SK-N-SH treated with all-trans-retinoic acid at 6 μM for 48 hours (cell line): ENCODE measurements around the gene REV3L.

ENCODE experiments used
- ATAC-seq: fragments of 200-7000 bp; cut with Tn5 transposase; 3 replicates; pipeline ENCODE4 v1.9.1; 2020; ENCODE audit warnings: mild to moderate bottlenecking, moderate library complexity
- ARNTL ChIP-seq: fragments of 450-650 bp; formaldehyde crosslinking; IDR thresholded peaks from 2 replicates; pipeline ENCODE4 v1.5.0; 2020; ENCODE audit warnings: low read depth, mild to moderate bottlenecking, moderate library complexity, borderline replicate concordance
- BACH2 ChIP-seq: fragments of 250-450 bp; sonication (Bioruptor Pico); IDR thresholded peaks from 2 replicates; pipeline ENCODE4 v1.9.0; 2021; ENCODE audit warnings: mild to moderate bottlenecking, borderline replicate concordance
- CREB5 ChIP-seq: fragments of 250-450 bp; sonication (Bioruptor Pico); IDR thresholded peaks from 2 replicates; pipeline ENCODE4 v1.5.1; 2020; ENCODE audit warnings: low read depth, mild to moderate bottlenecking, moderate library complexity
- CSDC2 ChIP-seq: fragments of 250-450 bp; sonication (Bioruptor Pico); IDR thresholded peaks from 2 replicates; pipeline ENCODE4 v1.5.0; 2020; ENCODE audit warnings: mild to moderate bottlenecking, moderate library complexity
- CSRNP3 ChIP-seq: fragments of 250-450 bp; sonication (Bioruptor Pico); IDR thresholded peaks from 2 replicates; pipeline ENCODE4 v1.5.1; 2021; ENCODE audit warnings: mild to moderate bottlenecking, moderate library complexity
- GLIS3 ChIP-seq: fragments of 250-450 bp; sonication (Bioruptor Pico); IDR thresholded peaks from 2 replicates; pipeline ENCODE4 v1.5.0; 2020; ENCODE audit warnings: mild to moderate bottlenecking, moderate library complexity
- OSR1 ChIP-seq: fragments of 250-450 bp; sonication (Bioruptor Pico); IDR thresholded peaks from 2 replicates; pipeline ENCODE4 v1.8.0; 2022; ENCODE audit warnings: moderate library complexity, mild to moderate bottlenecking, inconsistent platforms
- PATZ1 ChIP-seq: fragments of 250-450 bp; sonication (Bioruptor Pico); IDR thresholded peaks from 2 replicates; pipeline ENCODE4 v1.8.0; 2020; ENCODE audit warnings: mild to moderate bottlenecking, moderate library complexity, borderline replicate concordance
- POU6F1 ChIP-seq: fragments of 250-450 bp; sonication (Bioruptor Pico); IDR thresholded peaks from 2 replicates; pipeline ENCODE4 v1.8.0; 2021; ENCODE audit warnings: low read depth, mild to moderate bottlenecking, moderate library complexity, borderline replicate concordance
- PPARA ChIP-seq: fragments of 250-450 bp; sonication (Bioruptor Pico); IDR thresholded peaks from 2 replicates; pipeline ENCODE4 v1.5.0; 2020; ENCODE audit warnings: mild to moderate bottlenecking, borderline replicate concordance
- RARB ChIP-seq: fragments of 250-450 bp; sonication (Bioruptor Pico); IDR thresholded peaks from 2 replicates; pipeline ENCODE4 v1.8.0; 2021; ENCODE audit warnings: mild to moderate bottlenecking, moderate library complexity
- TCF4 ChIP-seq: fragments of 250-450 bp; sonication (Bioruptor Pico); IDR thresholded peaks from 2 replicates; pipeline ENCODE4 v1.8.0; 2021; ENCODE audit warnings: mild to moderate bottlenecking, moderate library complexity, borderline replicate concordance
- TOX ChIP-seq: fragments of 250-450 bp; sonication (Bioruptor Pico); IDR thresholded peaks from 2 replicates; pipeline ENCODE4 v1.8.0; 2021; ENCODE audit warnings: mild to moderate bottlenecking, moderate library complexity, borderline replicate concordance
- TSHZ2 ChIP-seq: fragments of 250-450 bp; sonication (Bioruptor Pico); IDR thresholded peaks from 2 replicates; pipeline ENCODE4 v1.5.0; 2020; ENCODE audit warnings: mild to moderate bottlenecking, moderate library complexity
- ZC3H10 ChIP-seq: fragments of 250-450 bp; sonication (Bioruptor Pico); IDR thresholded peaks from 2 replicates; pipeline ENCODE4 v1.5.1; 2021; ENCODE audit warnings: mild to moderate bottlenecking, moderate library complexity
- ZFP3 ChIP-seq: fragments of 250-450 bp; sonication (Bioruptor Pico); IDR thresholded peaks from 2 replicates; pipeline ENCODE4 v1.5.0; 2020; ENCODE audit warnings: mild to moderate bottlenecking, moderate library complexity
- ZFP30 ChIP-seq: fragments of 450-650 bp; formaldehyde crosslinking; IDR thresholded peaks from 2 replicates; pipeline ENCODE4 v1.5.0; 2022; ENCODE audit warnings: mild to moderate bottlenecking, moderate library complexity
- ZNF565 ChIP-seq: fragments of 450-650 bp; formaldehyde crosslinking; conservative IDR thresholded peaks from 2 replicates; pipeline ENCODE4 v1.5.0; 2020; ENCODE audit warnings: low read depth, mild to moderate bottlenecking, moderate library complexity
- ZNF70 ChIP-seq: fragments of 450-650 bp; formaldehyde crosslinking; IDR thresholded peaks from 2 replicates; pipeline ENCODE4 v1.5.0; 2020; ENCODE audit warnings: mild to moderate bottlenecking, moderate library complexity
- ZNF8 ChIP-seq: fragments of 450-650 bp; formaldehyde crosslinking; IDR thresholded peaks from 2 replicates; pipeline ENCODE4 v1.5.0; 2020; ENCODE audit warnings: mild to moderate bottlenecking, moderate library complexity

REV3L gene

GRCh38 chr6:111274593-111275217 lies 208.3 kb downstream of the REV3L start:
- TF ChIP-seq GLIS3 (CRISPR knock-in tag) = no peak
- no peak for TF ChIP-seq TSHZ2 (CRISPR knock-in tag)
- TF ChIP-seq ZNF70 = no peak
- TF ChIP-seq RARB (CRISPR knock-in tag) = no peak
- TF ChIP-seq CSDC2 (CRISPR knock-in tag) = no peak
- no peak for TF ChIP-seq ZC3H10
- TF ChIP-seq ZFP30 (CRISPR knock-in tag) = no peak
- no peak for TF ChIP-seq TCF4
- TF ChIP-seq ZNF8 = no peak
- TF ChIP-seq PPARA (CRISPR knock-in tag) = no peak
- TF ChIP-seq ZNF565 = no peak
- no peak for TF ChIP-seq CSRNP3 (CRISPR knock-in tag)
- no peak for TF ChIP-seq OSR1 (CRISPR knock-in tag)
- no peak for TF ChIP-seq CREB5 (CRISPR knock-in tag)
- TF ChIP-seq TOX (CRISPR knock-in tag) = no peak
- no peak for TF ChIP-seq ZFP3 (CRISPR knock-in tag)
- ATAC-seq = no peak

GRCh38 chr6:111270121-111270520 lies 212.9 kb downstream of the REV3L start:
- ATAC-seq = no peak
- TF ChIP-seq PPARA (CRISPR knock-in tag) (no peak), ARNTL (CRISPR knock-in tag) (no peak), TCF4 (no peak), CSRNP3 (CRISPR knock-in tag) (no peak), CSDC2 (CRISPR knock-in tag) (no peak), GLIS3 (CRISPR knock-in tag) (no peak), PATZ1 (CRISPR knock-in tag) (no peak), POU6F1 (no peak), BACH2 (CRISPR knock-in tag) (no peak), ZNF565 (no peak), ZFP30 (CRISPR knock-in tag) (no peak), TOX (CRISPR knock-in tag) (no peak), ZNF70 (no peak), CREB5 (CRISPR knock-in tag) (no peak)
